Mucosa of descending colon (tissue), 3 donors: ENCODE data around the gene TBC1D3B. TPM values are rescaled to one million over a fixed set of nuclear protein-coding genes. Genes with fewer than 3 reads are reported as not detected.

Experiments used
- ATAC-seq: fragments of 200-7000 bp; cut with Tn5 transposase; one replicate; pipeline ENCODE4 v1.9.1; 2020; ENCODE audit warnings: mild to moderate bottlenecking, moderate library complexity
- DNase-seq, 3 donors: peaks; one replicate each; pipeline ENCODE4 v3.0.0-alpha.2; 2020
- H3K36me3 ChIP-seq: fragments of 200-600 bp; one replicate; pipeline ENCODE4 v1.8.0; 2021; ENCODE audit warnings: low read depth, mild to moderate bottlenecking
- H3K4me1 ChIP-seq: fragments of 200-600 bp; one replicate; pipeline ENCODE4 v1.8.0; 2021; ENCODE audit warnings: low read depth, mild to moderate bottlenecking
- H3K4me3 ChIP-seq: fragments of 200-600 bp; one replicate; pipeline ENCODE4 v1.8.0; 2021; ENCODE audit warnings: mild to moderate bottlenecking
- H3K9me3 ChIP-seq: fragments of 200-600 bp; one replicate; pipeline ENCODE4 v1.8.0; 2021; ENCODE audit warnings: mild to moderate bottlenecking
- intact Hi-C, 2 donors: fragments of 100-400 bp; cut with DNase I in 1 of 2; cut with micrococcal nuclease in 1 of 2; formaldehyde crosslinking; loops; one replicate each; pipeline versions ENCODE4 v1.11.0 to v1.11.1; 2022; cut with DNase I, micrococcal nuclease
- total RNA-seq, 3 donors: library from RNA; stranded (reverse); fragmentation: NEBNext Ultra II Directional in 2 of 3; extraction: Animal tissue kit (Norgen Biotek cat#: 25700) in 2 of 3; gene quantifications; one replicate each; pipeline versions ENCODE4 v1.2.1 to v1.2.4, GENCODE V29; 2021 to 2023
- TF ChIP-seq, protein P1 (sequence below): fragments of 200-600 bp; IDR thresholded peaks from one replicate; pipeline ENCODE4 v1.8.0; 2022; ENCODE audit warnings: antibody characterized with exemption, mild to moderate bottlenecking
- donor health status: DM: no; HTN: no; CAD: no; lungs with moderate emphysema.
- donor health status: DM: no; HTN: no; CAD: no.
- donor health status: DM: no; HTN: yes; CAD: no.

TBC1D3B gene
- total RNA-seq, 3 donors from 2014 or later = 8.0 to 12.9 (median 10.8) TPM

DNA sequence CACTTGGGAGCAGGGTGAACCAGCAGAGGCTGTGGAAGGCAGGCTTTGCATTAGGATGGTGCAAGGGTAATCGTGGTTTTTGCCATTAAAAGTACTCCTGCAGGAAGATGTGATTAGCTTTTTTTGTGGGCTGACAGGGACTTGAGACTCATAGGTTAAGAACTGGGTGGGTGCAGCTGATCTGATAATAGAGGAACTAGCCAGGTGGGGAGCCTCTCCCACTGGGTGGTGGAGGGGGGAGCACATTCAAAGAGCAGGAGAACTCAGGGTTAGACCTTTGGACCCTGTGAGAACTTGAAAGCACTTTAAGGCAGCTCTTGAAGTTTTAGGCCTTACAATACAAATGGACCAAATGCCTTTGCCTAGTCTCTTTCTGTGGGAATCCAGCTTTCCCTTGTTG is 40.4 kb downstream of the TBC1D3B start:
- TF ChIP-seq, protein P1, sequence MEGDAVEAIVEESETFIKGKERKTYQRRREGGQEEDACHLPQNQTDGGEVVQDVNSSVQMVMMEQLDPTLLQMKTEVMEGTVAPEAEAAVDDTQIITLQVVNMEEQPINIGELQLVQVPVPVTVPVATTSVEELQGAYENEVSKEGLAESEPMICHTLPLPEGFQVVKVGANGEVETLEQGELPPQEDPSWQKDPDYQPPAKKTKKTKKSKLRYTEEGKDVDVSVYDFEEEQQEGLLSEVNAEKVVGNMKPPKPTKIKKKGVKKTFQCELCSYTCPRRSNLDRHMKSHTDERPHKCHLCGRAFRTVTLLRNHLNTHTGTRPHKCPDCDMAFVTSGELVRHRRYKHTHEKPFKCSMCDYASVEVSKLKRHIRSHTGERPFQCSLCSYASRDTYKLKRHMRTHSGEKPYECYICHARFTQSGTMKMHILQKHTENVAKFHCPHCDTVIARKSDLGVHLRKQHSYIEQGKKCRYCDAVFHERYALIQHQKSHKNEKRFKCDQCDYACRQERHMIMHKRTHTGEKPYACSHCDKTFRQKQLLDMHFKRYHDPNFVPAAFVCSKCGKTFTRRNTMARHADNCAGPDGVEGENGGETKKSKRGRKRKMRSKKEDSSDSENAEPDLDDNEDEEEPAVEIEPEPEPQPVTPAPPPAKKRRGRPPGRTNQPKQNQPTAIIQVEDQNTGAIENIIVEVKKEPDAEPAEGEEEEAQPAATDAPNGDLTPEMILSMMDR = no peak
- intact Hi-C loops = no loop called here
- DNase-seq = peak in 2 of 3 donors; percentile 41 to 75
- Histone ChIP-seq H3K4me3 (no peak overlapping the region), H3K4me1 (peaks cover 22% of the 10 kb centered on the region), H3K36me3 (no peaks in the 10 kb centered on the region), H3K9me3 (no peaks in the 10 kb centered on the region)
- peak; percentile 82 for ATAC-seq

GRCh38 chr17:36135465-36135864 is 41.0 kb downstream of the TBC1D3B start:
- no peak overlapping the region for H3K4me3 ChIP-seq
- TF ChIP-seq, protein P1 = no peak
- ATAC-seq = peak; percentile 7
- H3K9me3 ChIP-seq = no peaks in the 10 kb centered on the region
- no peaks in the 10 kb centered on the region for H3K36me3 ChIP-seq
- intact Hi-C loops = no loop called here
- H3K4me1 ChIP-seq = peaks cover 22% of the 10 kb centered on the region
- DNase-seq = no peak

DNA sequence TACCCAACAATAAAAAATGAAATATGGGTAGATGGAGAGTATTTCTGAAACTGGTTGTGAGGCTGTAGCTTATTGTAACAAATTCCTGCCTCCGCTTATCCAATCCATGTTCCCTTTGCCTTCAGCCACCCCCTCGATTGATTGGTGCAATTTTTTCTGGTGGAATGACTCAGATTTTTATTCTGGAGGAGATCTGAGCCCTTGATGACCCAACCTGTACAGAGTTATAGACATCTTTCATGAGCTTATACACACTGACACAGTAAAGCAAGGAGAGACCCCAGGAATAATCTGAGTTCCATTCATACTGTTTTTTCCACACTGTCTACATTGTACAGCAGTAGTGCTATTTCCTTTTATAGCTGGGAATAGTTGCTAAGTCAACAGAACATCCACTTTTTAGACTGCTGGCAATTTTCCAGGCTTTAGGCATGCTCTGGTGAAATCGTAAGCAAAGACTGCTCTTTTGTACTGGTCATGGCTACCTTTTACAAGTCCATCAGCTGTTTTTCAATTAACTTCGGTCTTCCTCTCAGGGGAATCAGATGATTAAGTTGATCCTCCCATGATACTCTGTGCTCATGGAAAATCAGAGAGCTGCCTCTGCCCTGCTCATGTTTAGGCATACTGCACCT is 42.7 kb downstream of the TBC1D3B start:
- intact Hi-C loops = no loop called here
- peak; percentile 67 for ATAC-seq
- H3K4me1 ChIP-seq = peaks cover 37% of the 10 kb centered on the region
- no peak overlapping the region for H3K4me3 ChIP-seq
- H3K36me3 ChIP-seq = no peaks in the 10 kb centered on the region
- TF ChIP-seq, protein P1 = no peak
- DNase-seq = peak in 1 of 3 donors; percentile 83
- no peaks in the 10 kb centered on the region for H3K9me3 ChIP-seq

DNA sequence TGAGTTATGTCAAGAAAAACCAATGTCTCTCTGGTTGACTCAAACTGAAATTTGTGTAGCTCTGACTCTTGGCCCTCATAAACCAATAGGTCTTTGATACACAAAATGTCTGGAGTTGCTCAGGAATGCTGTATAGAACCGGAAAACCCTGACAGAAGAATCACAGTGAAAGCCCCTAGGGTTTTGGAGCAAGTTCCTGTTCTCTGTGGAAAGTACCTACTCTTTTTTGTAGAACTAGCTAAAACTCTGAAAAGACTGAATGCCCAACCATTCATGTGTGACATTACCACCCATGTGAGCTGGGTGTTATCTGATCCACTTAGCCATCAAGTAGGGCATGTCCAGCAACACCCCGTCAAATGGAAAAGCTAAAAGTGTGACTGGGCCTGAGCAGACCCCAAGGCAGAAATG is 44.0 kb downstream of the TBC1D3B start:
- intact Hi-C loops = no loop called here
- TF ChIP-seq, protein P1 = no peak
- H3K9me3 ChIP-seq = no peaks in the 10 kb centered on the region
- no peak overlapping the region for H3K4me3 ChIP-seq
- DNase-seq = no peak
- no peaks in the 10 kb centered on the region for H3K36me3 ChIP-seq
- H3K4me1 ChIP-seq = peaks cover 37% of the 10 kb centered on the region
- no peak for ATAC-seq

- H3K9me3 ChIP-seq = no peaks in the 10 kb centered on the region
- peaks cover 37% of the 10 kb centered on the region for H3K4me1 ChIP-seq
- ATAC-seq = no peak
- TF ChIP-seq, protein P1 = no peak
- intact Hi-C loops = no loop called here
- H3K36me3 ChIP-seq = no peaks in the 10 kb centered on the region
- no peak for DNase-seq
- no peak overlapping the region for H3K4me3 ChIP-seq
Measured at GRCh38 chr17:36131931-36132330, 44.5 kb downstream of the TBC1D3B start.
